ENCODE data around the gene PNPLA6. TPM values are rescaled to one million over a fixed set of nuclear protein-coding genes. Genes with fewer than 3 reads are reported as not detected.

PNPLA6 gene
- total and polyA plus RNA-seq, 9 of the 15 experiments (the other 6 are each of a cell fraction or from before 2014, with no cell fraction given), result 0.07 to 30.2 (median 8.3) TPM

DNA sequence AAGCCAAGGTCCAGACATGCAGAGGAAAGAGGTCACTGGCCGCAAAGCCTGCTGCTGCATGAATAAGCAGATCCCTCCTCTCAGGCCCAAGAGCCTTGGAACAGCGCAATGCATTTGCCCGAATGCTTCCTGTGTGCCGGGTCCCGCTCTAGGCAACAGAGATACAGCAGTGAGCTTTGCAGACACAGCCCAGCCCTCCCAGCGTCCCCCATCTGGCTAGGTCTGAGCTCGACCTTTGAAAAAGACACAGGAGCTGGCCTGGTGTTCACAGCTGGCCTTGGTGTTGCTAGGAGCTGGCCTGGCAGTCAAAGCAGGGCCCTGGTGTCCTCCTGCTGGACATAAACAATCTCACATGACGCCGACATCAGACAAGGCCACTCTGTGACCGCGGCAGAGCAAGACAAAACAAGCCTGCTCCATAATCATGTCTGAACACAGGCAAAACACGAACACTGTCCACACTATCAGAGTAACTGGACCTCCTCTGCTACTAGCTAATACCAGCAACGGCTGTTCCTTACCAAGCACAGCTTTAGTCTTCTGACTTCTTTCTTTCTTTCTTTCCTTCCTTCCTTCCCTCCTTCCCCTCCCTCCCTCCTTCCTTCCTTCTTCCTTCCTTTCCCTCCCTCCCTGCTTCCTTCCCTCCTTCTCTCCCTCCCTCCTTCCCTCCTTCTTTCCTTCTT is 41.0 kb upstream of the PNPLA6 start (continued):
- TF ChIP-seq, protein P1, sequence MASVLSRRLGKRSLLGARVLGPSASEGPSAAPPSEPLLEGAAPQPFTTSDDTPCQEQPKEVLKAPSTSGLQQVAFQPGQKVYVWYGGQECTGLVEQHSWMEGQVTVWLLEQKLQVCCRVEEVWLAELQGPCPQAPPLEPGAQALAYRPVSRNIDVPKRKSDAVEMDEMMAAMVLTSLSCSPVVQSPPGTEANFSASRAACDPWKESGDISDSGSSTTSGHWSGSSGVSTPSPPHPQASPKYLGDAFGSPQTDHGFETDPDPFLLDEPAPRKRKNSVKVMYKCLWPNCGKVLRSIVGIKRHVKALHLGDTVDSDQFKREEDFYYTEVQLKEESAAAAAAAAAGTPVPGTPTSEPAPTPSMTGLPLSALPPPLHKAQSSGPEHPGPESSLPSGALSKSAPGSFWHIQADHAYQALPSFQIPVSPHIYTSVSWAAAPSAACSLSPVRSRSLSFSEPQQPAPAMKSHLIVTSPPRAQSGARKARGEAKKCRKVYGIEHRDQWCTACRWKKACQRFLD (CRISPR knock-in tag; IDR thresholded peaks at IDR 0.05), result peak; percentile 55; the same call in 1 of the 2 replicates
- peak; percentile 58; the same call in 1 of the 2 replicates for TF ChIP-seq MTA3 (IDR thresholded peaks at IDR 0.05; ENCODE audit: borderline replicate concordance)
- TF ChIP-seq NCOA4 (IDR thresholded peaks at IDR 0.05; ENCODE audit: partially characterized antibody), result peak; percentile 37

DNA sequence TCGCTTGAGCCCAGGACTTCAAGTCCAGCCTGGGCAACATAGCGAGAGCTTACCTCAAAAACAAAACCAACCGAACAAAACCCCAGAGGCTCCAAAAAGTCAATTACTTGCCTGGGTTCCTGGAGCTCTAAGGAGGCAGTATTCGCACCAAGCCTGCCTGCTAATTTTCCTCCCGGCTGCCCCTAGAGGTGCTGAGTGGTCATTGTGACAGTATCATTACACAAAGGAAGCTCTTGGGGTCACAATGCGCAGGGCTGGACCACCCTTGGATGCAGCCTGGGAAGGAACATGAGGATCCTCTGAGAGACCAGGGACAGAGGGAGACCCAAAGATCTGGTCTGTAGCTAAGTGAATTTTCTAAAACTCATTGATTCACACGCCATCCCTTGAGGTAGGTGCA is 38.2 kb upstream of the PNPLA6 start:
- POLR2A ChIA-PET, result interaction anchor here (0.8 to 1.7 kb wide), 5 partner anchors 9 to 201 kb away, joined by 3 to 10 read pairs (median 4); no protein-coding TSS in a partner anchor
- no peaks in the 10 kb centered on the region for H4K20me1 ChIP-seq (replicated peaks; ENCODE audit: control insufficient read depth, insufficient read depth, low read length)
- H3K36me3 ChIP-seq (ENCODE audit: control insufficient read depth, insufficient read depth, low read length), result no peaks in the 10 kb centered on the region
- H3K9me1 ChIP-seq (ENCODE audit: control insufficient read depth, insufficient read depth, low read length), result no peaks in the 10 kb centered on the region
- DNase-seq (ENCODE audit: extremely low read depth in 1 of 4, low spot score in 3 of 4) (peak; percentile 39 to 58 (median 46)), ATAC-seq (peak; percentile 77), FAIRE-seq (peak; percentile 81)
- no peaks in the 10 kb centered on the region for H3K27me3 ChIP-seq (ENCODE audit: control insufficient read depth in 2 of 2, insufficient read depth in 2 of 2, low read length in 2 of 2)
- CTCF ChIA-PET (ENCODE audit: low intra/inter-chr PET ratio), result no interaction called here
- intact Hi-C loops (cut with micrococcal nuclease) (no loop called here), in situ Hi-C loops (cut with MboI) (no loop called here)
- no peak overlapping the region for H3K4me3 ChIP-seq
- TF ChIP-seq OTX1 (CRISPR knock-in tag; IDR thresholded peaks at IDR 0.05) (no peak), NRF1 (conservative IDR thresholded peaks at IDR 0.05 in 1 of 2, IDR thresholded peaks at IDR 0.05 in 1 of 2) (peak in 1 of 2 experiments; percentile 35; a peak in 1 of 4 replicates)
- TF ChIP-seq, protein P2, sequence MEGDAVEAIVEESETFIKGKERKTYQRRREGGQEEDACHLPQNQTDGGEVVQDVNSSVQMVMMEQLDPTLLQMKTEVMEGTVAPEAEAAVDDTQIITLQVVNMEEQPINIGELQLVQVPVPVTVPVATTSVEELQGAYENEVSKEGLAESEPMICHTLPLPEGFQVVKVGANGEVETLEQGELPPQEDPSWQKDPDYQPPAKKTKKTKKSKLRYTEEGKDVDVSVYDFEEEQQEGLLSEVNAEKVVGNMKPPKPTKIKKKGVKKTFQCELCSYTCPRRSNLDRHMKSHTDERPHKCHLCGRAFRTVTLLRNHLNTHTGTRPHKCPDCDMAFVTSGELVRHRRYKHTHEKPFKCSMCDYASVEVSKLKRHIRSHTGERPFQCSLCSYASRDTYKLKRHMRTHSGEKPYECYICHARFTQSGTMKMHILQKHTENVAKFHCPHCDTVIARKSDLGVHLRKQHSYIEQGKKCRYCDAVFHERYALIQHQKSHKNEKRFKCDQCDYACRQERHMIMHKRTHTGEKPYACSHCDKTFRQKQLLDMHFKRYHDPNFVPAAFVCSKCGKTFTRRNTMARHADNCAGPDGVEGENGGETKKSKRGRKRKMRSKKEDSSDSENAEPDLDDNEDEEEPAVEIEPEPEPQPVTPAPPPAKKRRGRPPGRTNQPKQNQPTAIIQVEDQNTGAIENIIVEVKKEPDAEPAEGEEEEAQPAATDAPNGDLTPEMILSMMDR (IDR thresholded peaks at IDR 0.05 in 2 of 3, conservative IDR thresholded peaks at IDR 0.05 in 1 of 3; ENCODE audit: insufficient read depth in 2 of 3, low read depth in 1 of 3, low read length in 3 of 3), result peak; percentile 51 to 79 (median 52)
- H3K9me3 ChIP-seq (replicated peaks; ENCODE audit: control insufficient read depth, insufficient read depth, low read depth, low read length), result no peaks in the 10 kb centered on the region; the same call in 1 of the 2 replicates
- 0 out of 2 replicates have a peak overlapping the region, but pooled peaks have one; percentile 23 for H2AFZ ChIP-seq (ENCODE audit: low read depth, low read length)
- no peak overlapping the region for H3K4me2 ChIP-seq (ENCODE audit: insufficient read depth, low read length)
- H3K27ac ChIP-seq (ENCODE audit: extremely low read depth, low read depth, low read length), result no peak overlapping the region
- no peaks in the 10 kb centered on the region for H3K79me2 ChIP-seq (ENCODE audit: control insufficient read depth, insufficient read depth, low read length)
- H3K9ac ChIP-seq (ENCODE audit: insufficient read depth in 1 of 2, low read depth in 2 of 2, low read length in 2 of 2), result no peak overlapping the region
- H3K4me1 ChIP-seq (replicated peaks in 1 of 2; ENCODE audit: control insufficient read depth in 2 of 2, insufficient read depth in 2 of 2, low read length in 2 of 2), result peaks cover 10 to 19% of the 10 kb centered on the region in 2 experiments
- 16% methylated on average over 7 of the region's 7 CpGs for WGBS (ENCODE audit: insufficient coverage, low coverage, missing lambda C conversion rate)
- no TSS peak for BruUV-seq (replicated peaks)
